ENCODE results near the gene CPS1. TPM values are rescaled to one million over a fixed set of nuclear protein-coding genes. Genes with fewer than 3 reads are reported as not detected.

CPS1 gene
- total RNA-seq, 6 experiments from 2014 or later: 1,066 to 2,150 (median 1,343) TPM

GRCh38 chr2:210531050-210531449, 25.3 kb upstream of the CPS1 start:
- Histone ChIP-seq H3K4me3 (no peak overlapping the region), H3K27me3 (no peaks in the 10 kb centered on the region), H3K4me1 (peaks cover 0 to 52% (median 8%) of the 10 kb centered on the region in 4 donors), H3K27ac (peak overlapping the region in 2 of 3 donors; percentile 28 to 77), H3K36me3 (no peaks in the 10 kb centered on the region), H3K9me3 (no peaks in the 10 kb centered on the region)
- ATAC-seq (peak; percentile 26 to 55 (median 52)), DNase-seq (no peak)
- TF ChIP-seq CTCF (IDR thresholded peaks at IDR 0.05) (no peak), POLR2A (IDR thresholded peaks at IDR 0.05) (no peak)
- 35% methylated on average over 5 of the region's 5 CpGs for WGBS (ENCODE audit: insufficient coverage, low coverage, low lambda C conversion rate, missing lambda C conversion rate)
- intact Hi-C loops (cut with DNase I): no loop called here

DNA sequence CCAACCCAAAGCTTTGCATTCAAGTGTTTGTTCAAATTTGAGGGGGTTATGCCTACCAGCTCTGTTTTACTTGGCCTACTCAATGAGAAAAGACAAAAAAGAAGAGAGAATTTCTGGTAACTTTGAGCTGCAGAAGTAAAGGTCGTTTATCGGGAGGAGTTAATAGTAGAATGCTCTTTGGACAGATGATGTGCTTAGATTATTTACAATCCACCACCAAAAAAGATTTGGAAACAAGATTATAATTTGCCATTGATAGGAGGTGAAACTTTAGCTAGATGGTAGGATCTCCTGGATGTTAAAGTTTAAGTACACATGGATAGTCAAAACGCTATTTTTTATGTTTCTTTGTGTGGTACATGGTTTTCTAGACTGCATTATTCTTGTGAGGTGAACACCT, 24.9 kb upstream of the CPS1 start:
- Histone ChIP-seq H3K27ac (peak overlapping the region in 2 of 3 donors; percentile 28 to 77), H3K9me3 (no peaks in the 10 kb centered on the region), H3K27me3 (no peaks in the 10 kb centered on the region), H3K4me1 (peaks cover 0 to 50% (median 8%) of the 10 kb centered on the region in 4 donors), H3K36me3 (no peaks in the 10 kb centered on the region), H3K4me3 (no peak overlapping the region)
- 23% methylated on average over 3 of the region's 3 CpGs for WGBS (ENCODE audit: insufficient coverage, low coverage, low lambda C conversion rate, missing lambda C conversion rate)
- intact Hi-C loops (cut with DNase I): no loop called here
- DNase-seq (no peak), ATAC-seq (peak; percentile 69 to 77 (median 74))
- TF ChIP-seq POLR2A (IDR thresholded peaks at IDR 0.05) (no peak), CTCF (IDR thresholded peaks at IDR 0.05) (no peak)

DNA sequence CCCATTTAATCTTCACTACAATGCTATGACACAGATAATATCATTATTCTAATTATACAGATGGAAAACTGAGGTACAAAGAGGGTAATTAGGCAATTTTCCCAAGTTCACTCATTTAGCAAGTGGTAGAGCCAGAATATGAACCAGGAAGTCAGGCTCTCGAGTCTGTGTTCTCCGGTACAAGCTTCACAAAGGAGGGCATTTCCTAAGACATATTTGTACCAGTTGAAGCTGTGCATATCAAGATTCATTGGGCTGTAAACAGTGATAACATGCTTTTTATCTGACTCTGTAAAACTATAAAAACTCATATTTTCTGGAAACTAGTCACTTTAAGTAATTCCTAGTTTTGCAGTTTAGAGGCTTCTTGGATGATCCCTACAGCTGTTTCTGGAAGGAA, 23.0 kb upstream of the CPS1 start:
- no peaks in the 10 kb centered on the region for H3K36me3 ChIP-seq
- H3K27ac ChIP-seq: no peak overlapping the region
- ATAC-seq (no peak), DNase-seq (no peak)
- no peaks in the 10 kb centered on the region for H3K9me3 ChIP-seq
- no peaks in the 10 kb centered on the region for H3K27me3 ChIP-seq
- peaks cover 0 to 32% (median 8%) of the 10 kb centered on the region in 4 donors for H3K4me1 ChIP-seq
- H3K4me3 ChIP-seq: no peak overlapping the region
- TF ChIP-seq POLR2A (IDR thresholded peaks at IDR 0.05) (no peak), CTCF (IDR thresholded peaks at IDR 0.05) (no peak)
- intact Hi-C loops (cut with DNase I): no loop called here
- WGBS (ENCODE audit: insufficient coverage, low coverage, low lambda C conversion rate, missing lambda C conversion rate): 77% methylated on average over 2 of the region's 2 CpGs

- intact Hi-C loops (cut with DNase I): no loop called here
- WGBS (ENCODE audit: insufficient coverage, low coverage, low lambda C conversion rate, missing lambda C conversion rate): 100% methylated on average over 1 of the region's 1 CpG
- Histone ChIP-seq H3K27me3 (no peaks in the 10 kb centered on the region), H3K4me3 (no peak overlapping the region), H3K4me1 (peaks cover 0 to 38% (median 14%) of the 10 kb centered on the region in 4 donors), H3K27ac (no peak overlapping the region), H3K9me3 (no peaks in the 10 kb centered on the region), H3K36me3 (no peaks in the 10 kb centered on the region)
- TF ChIP-seq POLR2A (IDR thresholded peaks at IDR 0.05) (no peak), CTCF (IDR thresholded peaks at IDR 0.05) (no peak)
- ATAC-seq (no peak), DNase-seq (no peak)
Observed at GRCh38 chr2:210534879-210535278, 21.5 kb upstream of the CPS1 start.
